GM18505 (cell line): Measurements from ENCODE around the gene SNX25.
"Not testable (repeated sequence)": the region's sequence is repeated elsewhere in the genome, so short reads cannot be mapped to it uniquely, and the experiment has no call there.

Experiments used
- ATAC-seq: cut with Tn5 transposase; IDR thresholded peaks from one replicate; pipeline ENCODE4 v1.9.1; 2021; ENCODE audit not compliant: unreplicated experiment
- POLR2A ChIP-seq: IDR thresholded peaks from 4 replicates; pipeline ENCODE4 v1.6.1; 2011; ENCODE audit warnings: borderline replicate concordance; ENCODE audit not compliant: insufficient read depth, insufficient read length; ENCODE audit errors: extremely low read depth

SNX25 gene

DNA sequence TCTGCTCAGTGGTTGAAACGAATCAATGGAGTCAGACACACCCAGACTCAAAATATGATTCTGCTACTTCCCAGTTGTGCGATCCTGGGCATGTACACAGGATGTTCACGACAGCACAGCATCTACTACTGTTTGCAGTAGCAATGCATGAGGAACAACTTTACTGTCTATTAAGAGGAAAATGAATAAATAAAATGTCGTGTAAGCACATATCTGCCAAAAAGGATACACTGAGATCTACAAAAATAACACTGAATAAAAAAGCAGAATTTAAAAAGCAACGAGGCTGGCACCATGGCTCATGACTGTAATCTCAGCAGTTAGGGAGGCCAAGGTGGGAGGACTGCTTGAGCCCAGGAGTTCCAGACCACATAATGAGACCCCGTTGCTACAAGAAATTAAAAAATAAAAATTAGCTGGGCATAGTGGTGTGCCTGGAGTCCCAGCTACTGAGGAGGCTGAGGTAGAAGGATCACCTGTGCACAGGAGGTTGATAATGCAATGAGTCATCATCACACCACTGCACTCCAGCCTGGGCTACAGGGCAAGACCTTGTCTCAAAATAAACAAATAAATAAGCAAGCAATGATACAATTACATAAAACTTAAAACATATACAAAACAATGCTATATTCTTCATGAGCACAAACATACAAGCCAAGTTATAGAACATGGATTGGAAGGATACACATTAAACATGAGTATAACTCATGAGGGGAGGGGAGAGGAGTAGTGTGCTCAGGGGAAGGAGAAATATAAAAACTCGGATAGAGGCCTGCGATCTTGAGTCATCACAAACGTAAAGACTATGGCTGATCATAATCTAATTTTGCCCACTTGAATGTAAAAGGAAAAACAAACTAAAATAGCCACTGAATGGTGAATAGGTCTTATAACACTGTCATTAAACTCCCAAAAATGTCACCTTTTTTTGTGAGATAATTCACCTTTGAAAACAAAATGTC lies 14.2 kb upstream of the SNX25 start:
- no peak for TF ChIP-seq POLR2A
- no peak for ATAC-seq

DNA sequence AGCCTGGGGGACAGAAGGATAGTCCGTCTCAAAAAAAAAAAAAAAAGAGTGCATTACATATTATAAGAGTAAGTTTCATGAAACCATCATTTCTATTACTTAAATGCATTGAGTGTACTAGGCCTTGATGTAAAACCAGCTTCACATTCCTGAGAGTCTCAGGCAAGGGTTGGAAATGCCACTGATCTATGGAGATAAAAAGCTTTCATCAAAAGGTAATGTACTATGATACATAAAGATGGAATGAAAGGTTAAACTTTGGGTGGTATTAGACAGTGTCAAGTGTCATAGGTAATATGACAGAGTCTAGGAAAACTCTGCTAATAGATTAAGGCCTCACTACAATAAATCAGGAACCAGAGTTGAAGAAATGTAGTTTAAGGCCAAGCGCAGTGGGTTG lies 13.0 kb upstream of the SNX25 start:
- no peak for TF ChIP-seq POLR2A

DNA sequence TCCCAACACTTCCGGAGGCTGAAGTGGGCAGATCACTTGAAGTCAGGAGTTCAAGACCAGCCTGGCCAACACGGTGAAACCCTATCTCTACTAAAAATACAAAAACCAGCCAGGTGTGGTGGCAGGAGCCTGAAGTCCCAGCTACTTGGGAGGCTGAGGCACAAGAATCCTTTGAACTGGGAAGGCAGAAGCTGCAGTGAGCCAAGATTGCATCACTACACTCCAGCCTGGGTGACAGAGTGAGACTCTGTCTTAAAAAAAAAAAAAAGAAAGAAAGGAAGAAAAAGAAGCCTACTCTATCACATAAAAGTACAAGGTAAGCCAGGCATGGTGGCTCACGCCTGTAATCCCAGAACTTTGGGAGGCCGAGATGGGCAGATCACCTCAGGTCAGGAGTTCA lies 11.2 kb upstream of the SNX25 start:
- ATAC-seq = not testable (repeated sequence)

More for the DNA sequence above, 13.0 kb upstream of the SNX25 start:
- ATAC-seq = no peak

DNA sequence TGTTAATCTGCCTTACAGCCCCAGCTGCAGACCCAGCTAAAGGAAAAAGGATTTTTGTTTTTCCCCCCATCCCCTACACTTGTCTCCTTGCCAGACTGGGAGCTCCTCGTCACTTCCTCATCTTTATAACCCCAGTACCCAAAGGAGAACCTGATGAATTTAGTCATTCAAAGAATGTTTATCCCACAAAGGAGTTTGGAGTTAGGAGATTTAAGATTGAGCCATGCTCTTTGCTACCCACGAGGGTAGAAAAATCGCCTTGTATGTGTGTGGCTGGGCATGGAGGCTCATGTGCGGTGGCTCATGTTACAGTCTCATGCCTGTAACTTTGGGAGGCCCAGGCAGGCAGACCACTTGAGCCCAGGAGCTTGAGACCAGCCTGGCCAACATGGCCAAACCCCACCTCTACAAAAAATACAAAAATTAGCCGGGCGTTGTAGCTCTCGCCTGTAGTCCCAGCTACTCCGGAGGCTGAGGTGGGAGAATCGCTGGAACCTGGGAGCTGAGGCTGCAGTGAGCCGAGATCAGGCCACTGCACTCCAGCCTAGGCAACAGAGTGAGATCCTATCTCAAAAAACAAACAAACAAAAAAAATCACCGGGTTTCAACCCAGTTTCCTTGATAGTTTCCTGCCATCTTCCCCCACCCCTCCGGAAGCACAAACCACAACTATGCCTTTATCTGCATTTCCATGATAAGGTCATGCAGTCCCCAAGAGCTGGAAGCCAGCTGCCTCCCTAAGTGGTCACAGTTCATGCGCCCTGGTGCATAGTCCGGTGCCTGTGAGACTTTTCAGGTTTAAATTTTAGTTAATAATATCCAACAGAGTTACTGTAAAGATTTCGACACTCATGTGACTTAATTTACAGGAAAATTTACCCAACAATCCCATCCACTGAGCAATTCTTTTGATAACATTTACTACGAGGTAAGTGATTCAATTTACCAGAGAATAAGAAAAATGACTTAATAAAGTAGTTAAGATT lies 7.1 kb upstream of the SNX25 start:
- no peak for TF ChIP-seq POLR2A
- no peak for ATAC-seq

DNA sequence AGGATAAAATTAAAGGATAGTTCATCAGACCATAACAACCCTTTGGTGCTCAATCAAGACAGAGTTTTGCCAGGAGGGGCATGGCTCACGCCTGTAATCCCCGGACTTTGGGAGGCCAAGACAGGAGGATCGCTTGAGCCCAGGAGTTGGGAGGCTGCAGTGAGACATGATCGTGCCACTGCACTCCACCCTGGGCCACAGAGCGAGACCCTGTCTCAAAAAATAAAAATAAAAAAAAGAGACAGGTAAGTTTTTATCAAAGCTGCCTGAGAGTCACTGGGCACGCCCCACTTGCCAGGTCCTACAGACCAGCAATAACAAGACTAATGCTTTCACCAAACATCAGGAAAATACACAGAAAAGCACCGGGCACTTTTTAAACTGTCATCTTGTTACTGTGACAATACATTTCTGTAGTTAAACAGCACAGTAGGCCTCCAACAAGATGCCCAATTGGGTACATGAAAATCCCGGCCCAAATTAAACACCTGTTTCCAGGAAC lies 6.4 kb upstream of the SNX25 start:
- no peak for TF ChIP-seq POLR2A
- ATAC-seq = no peak

DNA sequence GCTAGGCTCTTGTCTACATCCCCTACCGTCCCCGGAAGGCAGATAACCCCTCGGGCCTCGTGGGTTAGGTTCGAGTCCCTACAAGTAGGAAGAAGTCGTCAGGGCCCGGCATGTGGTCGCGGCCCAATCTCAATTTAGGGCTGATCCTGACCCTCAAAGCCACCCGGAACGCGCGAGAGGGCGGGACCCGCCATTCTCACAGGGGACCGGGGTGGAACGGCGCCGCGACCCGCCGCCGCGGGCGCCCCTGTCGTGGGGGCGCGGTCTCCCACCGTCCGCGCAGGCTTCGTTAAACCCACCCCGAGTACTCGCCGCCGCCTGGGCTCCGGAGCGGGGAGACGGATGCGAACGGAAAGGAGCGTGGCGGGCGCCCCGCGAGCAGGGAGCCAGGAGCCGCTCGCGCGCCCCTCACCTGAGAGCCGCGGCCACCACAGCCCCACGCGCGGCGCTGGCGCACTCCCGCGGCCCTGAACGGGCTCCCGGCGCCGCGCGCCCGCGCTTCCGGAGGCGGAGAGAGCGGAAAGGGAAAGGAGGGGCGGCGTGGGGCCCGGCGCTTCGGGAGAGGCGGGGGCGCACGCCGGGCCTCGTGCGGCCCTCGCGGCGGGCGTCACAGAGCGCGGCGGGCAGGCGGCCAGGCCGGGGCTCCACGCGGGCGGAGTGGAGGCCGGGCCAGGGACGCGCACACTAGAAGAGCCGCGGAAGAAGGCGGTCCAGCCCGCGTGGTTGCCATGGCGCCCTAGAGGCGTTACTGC lies 5.7 kb upstream of the SNX25 start, which contains the start of gene CFAP97:
CFAP97 (minus strand) TSS at position 515 of the 752 bp plus-strand sequence. CDS start 12,804 bp downstream, outside the sequence.
- TF ChIP-seq POLR2A = peak; percentile 83
- peak; percentile 83 for ATAC-seq

DNA sequence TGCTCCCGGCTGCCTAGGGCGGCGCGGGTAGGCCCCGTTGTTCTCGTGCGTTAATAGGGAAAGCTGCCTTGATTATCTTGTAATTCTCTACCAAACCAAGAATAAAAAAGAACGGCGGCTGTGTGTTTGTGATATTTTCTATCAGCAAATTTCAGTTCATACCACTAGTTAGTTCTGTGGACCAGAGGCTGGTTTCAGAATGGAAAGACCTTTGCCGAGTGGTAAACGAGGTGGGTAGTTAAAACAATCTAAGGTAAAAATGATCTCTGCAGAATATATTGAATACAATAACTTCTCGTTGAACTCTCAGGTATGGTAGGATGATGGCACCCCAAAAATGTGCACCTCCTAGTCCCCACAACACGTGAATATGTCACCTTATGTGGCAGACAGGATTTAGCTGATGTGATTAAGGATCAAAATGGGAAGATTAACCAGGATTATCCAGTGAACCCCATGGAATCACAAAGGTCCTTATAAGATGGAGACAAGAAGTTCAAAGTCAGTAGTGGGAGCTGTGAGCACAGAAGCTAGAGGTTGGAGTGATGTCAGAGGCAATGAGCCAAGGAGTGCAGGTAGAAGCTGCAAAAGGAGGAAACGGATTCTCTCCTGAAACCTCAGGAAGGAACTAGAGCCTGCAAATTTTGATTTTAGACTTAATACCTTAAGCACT lies 5.0 kb upstream of the SNX25 start:
- no peak for ATAC-seq
- no peak for TF ChIP-seq POLR2A

DNA sequence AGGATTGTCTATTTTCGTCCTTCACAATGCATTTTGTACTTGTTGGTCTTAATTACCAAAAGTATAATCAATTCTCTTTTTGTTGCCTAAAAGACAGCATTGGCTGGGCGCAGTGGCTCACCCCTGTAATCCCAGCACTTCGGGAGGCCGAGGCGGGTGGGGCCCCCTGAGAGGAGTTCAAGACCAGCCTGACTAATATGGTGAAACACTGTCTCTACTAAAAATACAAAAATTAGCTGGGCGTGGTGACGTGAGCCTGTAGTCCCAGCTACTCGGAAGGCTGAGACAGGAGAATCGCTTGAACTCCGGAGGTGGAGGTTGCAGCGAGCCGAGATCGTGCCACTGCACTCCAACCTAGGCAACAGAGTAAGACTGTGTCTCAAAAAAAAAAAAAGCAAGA lies 4.3 kb upstream of the SNX25 start:
- not testable (repeated sequence) for ATAC-seq
- TF ChIP-seq POLR2A = peak; percentile 40

DNA sequence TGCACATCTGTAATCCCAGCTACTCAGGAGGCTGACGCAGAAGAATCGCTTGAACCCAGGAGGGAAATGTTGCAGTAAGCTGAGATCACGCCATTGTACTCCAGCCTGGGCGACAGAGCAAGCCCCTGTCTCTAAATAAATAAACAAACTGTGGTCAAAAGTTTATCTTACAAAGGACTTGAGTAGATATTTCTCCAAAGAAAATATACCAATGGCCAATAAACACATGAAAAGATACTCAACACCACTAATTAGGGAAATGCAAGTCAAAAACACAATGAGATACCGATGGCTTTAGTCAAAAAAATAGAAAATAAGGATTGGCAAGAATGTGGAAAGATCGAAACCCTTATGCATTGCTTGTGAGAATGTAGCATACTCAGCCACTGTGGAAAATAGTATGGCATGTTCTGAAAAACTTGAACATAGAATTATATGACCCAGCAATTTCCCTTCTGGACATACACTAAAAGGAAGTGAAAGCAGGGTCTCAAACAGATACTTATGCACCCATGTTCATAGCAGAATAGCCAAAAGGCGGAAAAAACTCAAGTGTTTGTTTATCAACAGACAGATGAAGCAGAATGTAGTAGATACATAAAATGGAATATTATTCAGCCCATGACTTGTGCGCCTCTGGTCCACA lies 3.6 kb upstream of the SNX25 start:
- no peak for ATAC-seq
- no peak for TF ChIP-seq POLR2A

DNA sequence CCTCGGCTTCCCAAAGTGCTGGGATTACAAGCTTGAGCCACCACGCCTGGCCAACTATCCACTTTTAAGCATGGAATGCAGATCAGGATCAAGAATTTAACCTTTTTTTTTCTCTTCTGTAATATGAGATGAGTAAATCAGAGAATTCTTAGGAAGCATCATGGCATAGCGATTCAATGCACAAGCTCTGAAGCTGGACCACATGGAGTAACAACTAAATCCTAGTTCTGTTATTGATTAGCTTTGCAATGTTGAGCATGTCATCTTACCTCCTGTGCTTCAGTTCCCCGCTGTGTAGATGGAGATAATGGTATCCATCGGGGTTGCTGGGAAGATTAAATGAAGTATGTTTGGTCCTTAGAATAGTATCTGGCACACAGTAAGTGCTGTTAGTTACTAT lies 1.9 kb upstream of the SNX25 start:
- no peak for TF ChIP-seq POLR2A
- no peak for ATAC-seq

DNA sequence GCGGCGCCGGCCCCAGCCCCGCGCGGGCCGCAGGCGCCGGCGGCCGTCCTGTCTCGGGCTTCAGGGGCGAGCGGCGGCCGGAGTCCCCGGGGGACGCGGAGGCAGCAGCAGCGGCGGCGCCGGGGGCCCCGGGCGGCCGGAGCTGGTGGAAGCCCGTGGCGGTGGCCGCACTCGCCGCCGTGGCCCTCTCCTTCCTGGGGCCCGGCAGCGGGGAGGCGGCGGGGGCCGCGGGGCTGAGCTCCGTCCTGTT lies 379 bp downstream of the SNX25 start:
- peak; percentile 13 for ATAC-seq
